ENCODE measurements around the gene LAMTOR5. TPM values are rescaled to one million over a fixed set of nuclear protein-coding genes. Genes with fewer than 3 reads are reported as not detected.
"Not testable (repeated sequence)": the region's sequence is repeated elsewhere in the genome, so short reads cannot be mapped to it uniquely, and the experiment has no call there.

Gene LAMTOR5
- total RNA-seq, 2 experiments from 2014 or later, result 109 to 130 TPM

- H3K4me1 Mint-ChIP-seq, result peaks cover 14% of the 10 kb centered on the region
- H3K4me3 Mint-ChIP-seq, result no peak overlapping the region
- H3K27me3 Mint-ChIP-seq, result peaks cover 12% of the 10 kb centered on the region
- DNase-seq (no peak), ATAC-seq (no peak)
- no peaks in the 10 kb centered on the region for H3K9me3 Mint-ChIP-seq (ENCODE audit: low read depth)
- no peaks in the 10 kb centered on the region for H3K36me3 Mint-ChIP-seq
- no peak overlapping the region for H3K27ac Mint-ChIP-seq
- CTCF ChIA-PET, result interaction anchor here (1.0 to 3.8 kb wide), 3 partner anchors 12 to 71 kb away, joined by 3 to 14 read pairs (median 4); no protein-coding TSS in a partner anchor
Measured at GRCh38 chr1:110424699-110425611, 17.5 kb upstream of the LAMTOR5 start.

- DNase-seq, result peak; percentile 56
- Mint-ChIP-seq H3K27ac (no peak overlapping the region), H3K27me3 (peaks cover 12% of the 10 kb centered on the region), H3K36me3 (no peaks in the 10 kb centered on the region), H3K9me3 (ENCODE audit: low read depth) (no peaks in the 10 kb centered on the region), H3K4me3 (no peak overlapping the region), H3K4me1 (peaks cover 14% of the 10 kb centered on the region)
- CTCF ChIA-PET, result interaction anchor here (1.2 to 1.4 kb wide), 2 partner anchors 9 to 39 kb away, joined by 5 to 6 read pairs; no protein-coding TSS in a partner anchor
- peak; percentile 73 for ATAC-seq
Measured at GRCh38 chr1:110420874-110421793, 13.6 kb upstream of the LAMTOR5 start.

- H3K36me3 Mint-ChIP-seq, result no peaks in the 10 kb centered on the region
- no peak overlapping the region for H3K4me3 Mint-ChIP-seq
- ATAC-seq, result no peak
- no peak for DNase-seq
- H3K4me1 Mint-ChIP-seq, result peaks cover 14% of the 10 kb centered on the region
- peaks cover 8% of the 10 kb centered on the region for H3K27me3 Mint-ChIP-seq
- CTCF ChIA-PET, result no interaction called here
- no peak overlapping the region for H3K27ac Mint-ChIP-seq
- H3K9me3 Mint-ChIP-seq (ENCODE audit: low read depth), result no peaks in the 10 kb centered on the region
Measured at GRCh38 chr1:110420023-110420662, 12.6 kb upstream of the LAMTOR5 start.

- H3K27ac Mint-ChIP-seq, result no peak overlapping the region
- H3K4me1 Mint-ChIP-seq, result peaks cover 11% of the 10 kb centered on the region
- H3K4me3 Mint-ChIP-seq, result no peak overlapping the region
- no peaks in the 10 kb centered on the region for H3K9me3 Mint-ChIP-seq (ENCODE audit: low read depth)
- no peaks in the 10 kb centered on the region for H3K36me3 Mint-ChIP-seq
- ATAC-seq (no peak), DNase-seq (no peak)
- CTCF ChIA-PET, result no interaction called here
- peaks cover 3% of the 10 kb centered on the region for H3K27me3 Mint-ChIP-seq
Measured at GRCh38 chr1:110418729-110419128, 11.2 kb upstream of the LAMTOR5 start.

GRCh38 chr1:110413045-110413444 is 5.6 kb upstream of the LAMTOR5 start:
- ATAC-seq; H3K4me3 Mint-ChIP-seq; H3K9me3 Mint-ChIP-seq (ENCODE audit: low read depth); H3K27ac Mint-ChIP-seq; H3K27me3 Mint-ChIP-seq; DNase-seq; H3K36me3 Mint-ChIP-seq: not testable (repeated sequence)
- CTCF ChIA-PET, result interaction anchor here (0.7 to 12.4 kb wide), 20 partner anchors 8 to 368 kb away, joined by 3 to 127 read pairs (median 4); partner anchors contain the start of gene RBM15
- H3K4me1 Mint-ChIP-seq, result peaks cover 11% of the 10 kb centered on the region

GRCh38 chr1:110412576-110412975 is 5.1 kb upstream of the LAMTOR5 start:
- Mint-ChIP-seq H3K9me3 (ENCODE audit: low read depth) (no peaks in the 10 kb centered on the region), H3K27me3 (no peaks in the 10 kb centered on the region), H3K36me3 (no peaks in the 10 kb centered on the region), H3K4me3 (no peak overlapping the region), H3K4me1 (peaks cover 16% of the 10 kb centered on the region), H3K27ac (no peak overlapping the region)
- DNase-seq (peak; percentile 73), ATAC-seq (peak; percentile 57)
- CTCF ChIA-PET, result interaction anchor here (0.7 to 12.4 kb wide), 21 partner anchors 8 to 369 kb away, joined by 3 to 127 read pairs (median 4); partner anchors contain the start of gene RBM15

GRCh38 chr1:110411173-110411735 is 3.8 kb upstream of the LAMTOR5 start:
- peaks cover 2% of the 10 kb centered on the region for H3K36me3 Mint-ChIP-seq
- no peak for DNase-seq
- H3K4me3 Mint-ChIP-seq, result no peak overlapping the region
- H3K27me3 Mint-ChIP-seq, result no peaks in the 10 kb centered on the region
- H3K27ac Mint-ChIP-seq, result no peak overlapping the region
- H3K4me1 Mint-ChIP-seq, result peaks cover 21% of the 10 kb centered on the region
- no peaks in the 10 kb centered on the region for H3K9me3 Mint-ChIP-seq (ENCODE audit: low read depth)
- ATAC-seq, result no peak
- CTCF ChIA-PET, result interaction anchor here (1.0 to 12.4 kb wide), 10 partner anchors 18 to 214 kb away, joined by 3 to 127 read pairs (median 4); partner anchors contain the start of gene RBM15

GRCh38 chr1:110409316-110409715 is 1.8 kb upstream of the LAMTOR5 start:
- ATAC-seq (no peak), DNase-seq (no peak)
- Mint-ChIP-seq H3K4me1 (peaks cover 24% of the 10 kb centered on the region), H3K36me3 (peaks cover 6% of the 10 kb centered on the region), H3K27ac (no peak overlapping the region), H3K9me3 (ENCODE audit: low read depth) (no peaks in the 10 kb centered on the region), H3K27me3 (no peaks in the 10 kb centered on the region), H3K4me3 (no peak overlapping the region)
- CTCF ChIA-PET, result interaction anchor here (0.6 to 12.4 kb wide), 10 partner anchors 14 to 372 kb away, joined by 3 to 127 read pairs (median 10); partner anchors contain the start of genes KCNC4 and RBM15

- peaks cover 11% of the 10 kb centered on the region for H3K36me3 Mint-ChIP-seq
- peaks cover 26% of the 10 kb centered on the region for H3K4me1 Mint-ChIP-seq
- H3K27ac Mint-ChIP-seq, result peak overlapping the region; percentile 47
- no peak for ATAC-seq
- CTCF ChIA-PET, result interaction anchor here (1.0 to 12.4 kb wide), 10 partner anchors 8 to 622 kb away, joined by 3 to 127 read pairs (median 10); partner anchors contain the start of genes KCNC4 and RBM15
- no peaks in the 10 kb centered on the region for H3K27me3 Mint-ChIP-seq
- peak overlapping the region; percentile 98 for H3K4me3 Mint-ChIP-seq
- no peaks in the 10 kb centered on the region for H3K9me3 Mint-ChIP-seq (ENCODE audit: low read depth)
- DNase-seq, result no peak
Measured at GRCh38 chr1:110408488-110408887, 994 bp upstream of the LAMTOR5 start.

GRCh38 chr1:110406407-110406806 is 1.1 kb downstream of the LAMTOR5 start:
- H3K9me3 Mint-ChIP-seq (ENCODE audit: low read depth); ATAC-seq; DNase-seq; H3K27me3 Mint-ChIP-seq: not testable (repeated sequence)
- CTCF ChIA-PET, result interaction anchor here (4.7 to 12.4 kb wide), 2 partner anchors 54 to 67 kb away, joined by 29 to 127 read pairs; partner anchors contain the start of gene RBM15
- peak overlapping the region; percentile 98 for H3K4me3 Mint-ChIP-seq
- H3K27ac Mint-ChIP-seq, result peak overlapping the region; percentile 98
- peaks cover 25% of the 10 kb centered on the region for H3K4me1 Mint-ChIP-seq
- H3K36me3 Mint-ChIP-seq, result peaks cover 11% of the 10 kb centered on the region

GRCh38 chr1:110404401-110404800 is 3.1 kb downstream of the LAMTOR5 start:
- no peaks in the 10 kb centered on the region for H3K9me3 Mint-ChIP-seq (ENCODE audit: low read depth)
- H3K4me1 Mint-ChIP-seq, result peaks cover 24% of the 10 kb centered on the region
- no peaks in the 10 kb centered on the region for H3K27me3 Mint-ChIP-seq
- ATAC-seq, result no peak
- H3K4me3 Mint-ChIP-seq, result no peak overlapping the region
- no peak overlapping the region for H3K27ac Mint-ChIP-seq
- H3K36me3 Mint-ChIP-seq, result peaks cover 22% of the 10 kb centered on the region
- CTCF ChIA-PET, result interaction anchor here (0.5 to 1.7 kb wide), 4 partner anchors 8 to 1549 kb away, joined by 3 to 4 read pairs (median 4); partner anchors contain the start of gene RBM15
- DNase-seq, result no peak

- H3K4me3 Mint-ChIP-seq, result no peak overlapping the region
- no peaks in the 10 kb centered on the region for H3K27me3 Mint-ChIP-seq
- ATAC-seq (no peak), DNase-seq (no peak)
- H3K36me3 Mint-ChIP-seq, result peaks cover 22% of the 10 kb centered on the region
- CTCF ChIA-PET, result interaction anchor here (0.5 to 1.7 kb wide), 6 partner anchors 9 to 1548 kb away, joined by 3 to 4 read pairs (median 4); partner anchors contain the start of gene RBM15
- no peak overlapping the region for H3K27ac Mint-ChIP-seq
- H3K9me3 Mint-ChIP-seq (ENCODE audit: low read depth), result no peaks in the 10 kb centered on the region
- peaks cover 20% of the 10 kb centered on the region for H3K4me1 Mint-ChIP-seq
Measured at GRCh38 chr1:110403805-110404204, 3.7 kb downstream of the LAMTOR5 start.
